Renal cortex interstitium (tissue), 11 donors: ENCODE measurements around the gene IQCH. TPM values are rescaled to one million over a fixed set of nuclear protein-coding genes. Genes with fewer than 3 reads are reported as not detected.

Experiments used
- DNase-seq, 11 donors: peaks; one replicate each; pipeline ENCODE4 v3.0.0-alpha.2; 2013; ENCODE audit warnings: low read depth in 9 of 11, low spot score in 4 of 11; ENCODE audit errors: extremely low read depth in 1 of 11
- polyA plus RNA-seq, 3 donors: library from polyadenylated mRNA; unstranded; fragments of 120-200 nt; gene quantifications; one replicate each; pipeline ENCODE4 v1.2.1, GENCODE V29; 2013; ENCODE audit not compliant: insufficient read length in 3 of 3

The IQCH gene
- polyA plus RNA-seq, 3 donors: 5.9 to 8.5 (median 7.4) TPM

DNA sequence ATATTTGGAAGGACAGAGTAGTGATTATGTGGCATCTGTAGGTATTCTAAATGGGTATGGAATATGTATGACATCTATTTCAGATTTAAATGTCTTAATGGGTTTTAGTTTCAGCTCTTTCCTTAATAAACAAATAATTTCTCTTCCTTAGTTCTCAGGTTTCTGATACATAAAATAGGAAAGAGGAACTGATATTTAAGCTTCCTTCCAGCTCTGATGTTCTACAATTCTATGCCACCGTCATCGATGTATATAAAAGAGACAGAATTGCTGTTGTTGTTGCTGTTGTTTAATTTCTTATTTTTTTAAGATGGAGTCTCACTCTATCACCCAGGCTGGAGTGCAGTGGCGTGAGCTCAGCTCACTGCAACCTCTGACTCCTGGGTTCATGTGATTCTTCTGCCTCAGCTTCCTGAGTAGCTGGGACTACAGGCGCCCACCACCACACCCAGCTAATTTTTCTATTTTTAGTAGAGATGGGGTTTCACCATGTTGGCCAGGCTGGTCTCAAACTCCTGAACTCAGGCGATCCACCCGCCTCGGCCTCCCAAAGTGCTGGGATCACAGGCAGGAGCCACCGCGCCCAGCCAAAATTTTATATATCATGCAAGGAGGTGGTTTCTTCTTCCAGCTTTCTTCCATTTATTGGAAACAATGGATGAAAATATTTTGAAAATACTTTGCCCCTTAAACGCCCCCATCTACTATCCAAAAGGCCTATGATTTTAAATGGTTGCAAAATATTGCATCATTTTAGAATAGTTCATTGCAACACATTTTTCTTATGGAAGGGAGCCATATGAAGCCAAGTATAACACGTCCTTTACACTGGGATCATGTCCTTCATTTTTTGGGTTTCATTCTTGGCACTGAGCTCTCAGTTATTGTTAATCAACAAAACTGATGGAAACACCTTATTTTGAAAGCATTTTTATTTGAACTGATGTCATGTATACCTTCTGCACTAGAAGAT is 252.5 kb downstream of the IQCH start:
- DNase-seq: no peak

DNA sequence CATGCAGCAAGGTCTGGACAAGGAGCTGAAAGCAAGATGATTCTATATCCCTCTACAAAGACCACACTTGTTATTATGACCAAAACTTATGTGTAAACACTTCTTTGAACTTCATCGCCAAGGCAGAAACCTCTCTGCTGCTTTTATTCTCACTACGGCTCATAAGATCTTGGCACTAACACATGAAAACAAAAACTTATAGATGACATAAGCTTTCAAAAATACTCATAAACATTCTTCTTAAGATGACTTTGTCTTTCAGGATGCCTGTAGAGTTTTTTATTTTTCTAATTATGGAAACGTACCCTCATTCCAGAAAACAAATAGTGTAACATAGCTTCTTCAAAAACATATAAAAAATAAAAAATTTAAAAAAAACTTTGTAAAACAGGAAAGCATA is 253.8 kb downstream of the IQCH start:
- no peak for DNase-seq

DNA sequence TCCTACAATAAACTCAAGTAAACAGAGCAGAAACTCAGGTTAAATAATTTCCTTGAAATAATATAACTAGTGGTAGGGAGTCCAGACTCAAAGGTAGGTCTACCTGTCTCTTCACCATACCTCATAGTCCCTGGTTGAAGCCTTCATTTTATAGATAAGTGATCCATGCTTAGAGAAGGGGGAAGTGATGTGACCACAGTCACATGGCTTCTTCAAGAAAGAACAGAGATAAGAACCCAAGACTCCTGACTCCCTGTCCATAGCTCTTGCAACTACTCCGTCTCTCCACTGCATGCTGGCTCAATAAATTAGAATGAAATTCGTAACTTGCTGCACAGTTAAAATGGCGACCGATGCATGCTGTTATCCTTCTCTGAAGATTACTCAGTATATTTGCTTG is 255.3 kb downstream of the IQCH start:
- DNase-seq: no peak

DNA sequence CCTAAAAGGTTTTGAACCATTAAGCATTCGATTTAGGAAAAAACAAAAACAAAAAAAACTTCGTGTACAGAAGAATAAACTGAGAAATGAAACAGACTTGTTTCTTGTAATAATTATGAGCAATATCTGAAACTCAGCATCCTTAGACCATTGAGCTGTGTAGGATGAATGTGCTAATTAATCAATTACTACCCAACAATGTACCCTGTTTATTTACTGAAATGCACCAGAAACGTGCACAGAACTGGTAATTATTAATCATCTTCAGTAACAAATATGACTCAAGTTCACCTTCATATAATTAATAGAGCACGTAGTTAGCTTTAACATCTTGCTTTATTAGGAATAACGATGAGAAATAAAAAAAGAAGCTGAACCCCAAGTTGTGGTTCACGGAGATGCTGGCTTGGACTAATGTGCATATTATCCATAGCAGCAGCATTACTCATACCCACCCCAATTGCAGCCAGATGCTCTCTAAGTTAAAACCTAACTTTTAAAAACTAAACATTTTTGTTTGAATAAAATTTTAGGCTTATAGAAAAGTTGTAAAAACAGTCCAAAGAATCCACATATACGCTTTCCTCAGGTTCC is 256.1 kb downstream of the IQCH start:
- no peak for DNase-seq

DNA sequence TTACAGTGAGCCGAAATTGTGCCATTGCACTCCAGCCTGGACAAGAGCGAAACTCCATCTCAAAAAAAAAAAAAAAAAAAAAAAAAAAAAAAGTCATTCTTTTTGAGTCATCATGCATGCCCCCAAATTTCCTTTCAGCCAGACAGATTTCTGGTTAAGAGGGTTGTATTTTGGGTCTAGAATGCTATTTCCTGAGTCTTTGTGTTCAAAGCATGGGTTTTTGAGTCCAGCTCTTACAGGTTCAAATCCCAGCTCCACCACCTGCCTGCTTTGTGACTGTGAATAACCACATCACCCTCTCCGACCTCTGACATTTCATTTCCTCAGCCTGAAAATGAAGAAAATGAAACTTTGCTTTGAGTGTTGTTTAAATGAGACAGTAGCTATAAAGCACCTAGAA is 257.0 kb downstream of the IQCH start:
- no peak for DNase-seq

DNA sequence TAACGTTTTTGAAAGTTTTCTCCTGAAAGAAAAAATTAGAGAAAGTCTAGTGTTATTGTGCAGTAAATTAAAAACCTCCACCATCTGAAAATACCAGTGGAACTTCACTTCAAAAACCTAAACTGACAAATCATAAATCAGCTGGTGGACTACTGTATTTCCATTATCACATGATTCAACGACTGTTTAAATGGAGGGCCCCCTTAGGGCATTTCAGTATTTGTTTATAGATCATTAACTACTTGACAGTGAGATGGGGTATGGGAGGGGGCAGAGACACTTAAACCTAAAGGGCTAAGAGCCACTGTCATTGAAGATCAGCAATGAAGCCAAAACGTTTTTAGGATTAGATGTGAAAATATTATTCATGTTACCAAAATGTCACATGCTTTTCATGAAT is 257.6 kb downstream of the IQCH start:
- DNase-seq: no peak

DNA sequence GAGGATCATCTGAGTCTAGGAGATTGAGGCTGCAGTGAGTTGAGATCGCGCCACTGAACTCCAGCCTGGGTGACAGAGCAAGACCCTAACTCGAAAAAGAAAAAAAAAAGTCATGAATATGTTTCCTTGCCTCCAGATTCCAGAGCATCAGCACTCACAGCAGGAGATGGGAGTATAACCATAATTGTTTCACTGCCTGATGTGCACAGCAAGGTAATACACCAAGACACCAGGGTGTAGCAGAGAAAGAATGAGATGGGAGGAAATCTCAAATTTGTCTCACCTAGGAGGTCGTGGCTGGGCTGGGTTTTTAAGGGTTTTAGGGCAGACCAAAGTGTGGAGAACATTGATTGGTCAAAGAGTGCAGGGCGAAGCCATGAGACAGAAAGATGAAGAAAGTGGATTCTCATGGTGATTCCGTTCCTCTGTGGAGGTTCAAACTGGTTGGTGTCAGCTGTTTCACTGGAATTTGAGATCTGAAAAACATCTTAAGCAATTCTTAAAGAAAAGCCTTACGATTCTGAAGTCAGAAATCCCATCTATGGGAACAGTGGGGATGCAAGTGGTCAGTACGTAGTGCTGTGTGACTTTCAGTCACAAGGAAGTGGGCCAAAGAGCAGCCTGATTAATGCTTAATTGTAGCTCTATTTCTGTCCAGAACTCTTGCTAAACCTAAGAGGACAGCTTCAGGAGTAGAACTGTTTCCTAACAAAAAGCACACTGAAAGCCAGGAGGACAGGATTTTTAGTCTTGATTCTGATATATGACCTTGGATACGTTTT is 258.5 kb downstream of the IQCH start:
- DNase-seq: no peak

DNA sequence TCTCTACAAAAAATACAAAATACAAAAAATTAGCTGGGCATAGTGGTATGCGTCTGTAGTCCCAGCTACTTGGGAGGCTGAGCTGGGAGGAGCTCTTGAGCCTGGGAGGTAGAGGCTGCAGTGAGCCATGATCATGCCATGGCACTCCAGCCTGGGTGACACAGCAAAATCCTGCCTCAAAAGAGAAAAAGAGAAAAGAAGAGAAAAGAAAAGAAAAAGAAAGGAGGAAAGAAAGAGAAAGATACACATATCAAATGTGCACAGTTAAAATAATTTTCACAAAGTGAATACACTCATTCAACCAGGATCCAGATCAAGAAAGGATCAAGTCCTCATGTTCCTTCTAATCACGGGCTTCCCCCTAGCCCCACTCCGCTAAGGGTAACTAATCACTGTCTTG is 260.5 kb downstream of the IQCH start:
- no peak for DNase-seq

DNA sequence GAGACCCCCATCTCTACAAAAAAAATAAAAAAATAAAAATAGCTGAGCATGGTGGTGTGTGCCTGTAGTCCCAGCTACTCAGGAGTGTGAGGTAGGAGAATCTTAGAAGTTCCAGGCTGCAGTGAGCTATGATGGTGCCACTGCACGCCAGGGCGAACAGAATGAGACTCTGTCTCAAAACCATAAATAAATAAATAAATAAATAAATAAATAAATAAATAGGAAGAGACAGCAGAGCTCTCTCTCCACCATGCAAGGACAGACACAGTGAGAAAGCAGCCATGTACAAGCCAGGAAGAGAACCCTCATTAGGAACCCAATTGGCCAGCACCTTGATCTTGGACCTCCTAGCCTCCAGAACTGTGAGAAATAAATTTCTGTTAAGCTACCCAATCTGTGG is 261.0 kb downstream of the IQCH start:
- DNase-seq: no peak

DNA sequence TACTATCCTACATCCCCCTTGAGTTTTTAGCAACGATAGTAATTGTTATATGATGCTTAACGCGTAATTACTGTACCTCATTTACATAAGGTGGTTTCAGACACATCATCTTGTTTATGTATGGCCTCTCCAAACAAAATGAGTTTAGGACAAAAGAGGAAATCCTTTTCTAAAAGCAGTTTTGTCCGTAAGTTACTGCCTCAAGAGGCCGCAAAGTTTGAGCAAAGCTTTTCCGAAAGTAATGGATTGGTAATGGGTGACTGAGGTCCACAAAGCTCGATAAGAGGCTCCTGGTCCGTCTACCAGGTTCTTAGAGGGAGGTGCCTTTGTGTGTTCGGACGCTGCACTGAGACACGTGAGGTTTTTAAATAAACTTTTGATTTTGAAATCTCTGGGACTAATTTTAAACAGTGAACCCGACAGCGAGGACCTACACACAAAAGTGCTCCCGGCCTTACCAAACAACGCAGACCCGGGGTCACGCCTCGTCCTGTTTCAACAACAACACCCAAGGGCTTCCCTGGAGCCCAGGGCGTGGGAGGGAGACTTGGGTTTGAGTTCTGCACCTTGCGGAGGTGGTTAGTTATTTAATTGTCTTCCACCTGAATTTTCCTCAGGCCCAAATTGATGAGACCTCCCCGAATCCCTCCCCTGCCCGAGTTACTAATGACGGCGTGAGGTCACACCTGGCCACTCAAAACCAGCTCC is 265.9 kb downstream of the IQCH start:
- no peak for DNase-seq

DNA sequence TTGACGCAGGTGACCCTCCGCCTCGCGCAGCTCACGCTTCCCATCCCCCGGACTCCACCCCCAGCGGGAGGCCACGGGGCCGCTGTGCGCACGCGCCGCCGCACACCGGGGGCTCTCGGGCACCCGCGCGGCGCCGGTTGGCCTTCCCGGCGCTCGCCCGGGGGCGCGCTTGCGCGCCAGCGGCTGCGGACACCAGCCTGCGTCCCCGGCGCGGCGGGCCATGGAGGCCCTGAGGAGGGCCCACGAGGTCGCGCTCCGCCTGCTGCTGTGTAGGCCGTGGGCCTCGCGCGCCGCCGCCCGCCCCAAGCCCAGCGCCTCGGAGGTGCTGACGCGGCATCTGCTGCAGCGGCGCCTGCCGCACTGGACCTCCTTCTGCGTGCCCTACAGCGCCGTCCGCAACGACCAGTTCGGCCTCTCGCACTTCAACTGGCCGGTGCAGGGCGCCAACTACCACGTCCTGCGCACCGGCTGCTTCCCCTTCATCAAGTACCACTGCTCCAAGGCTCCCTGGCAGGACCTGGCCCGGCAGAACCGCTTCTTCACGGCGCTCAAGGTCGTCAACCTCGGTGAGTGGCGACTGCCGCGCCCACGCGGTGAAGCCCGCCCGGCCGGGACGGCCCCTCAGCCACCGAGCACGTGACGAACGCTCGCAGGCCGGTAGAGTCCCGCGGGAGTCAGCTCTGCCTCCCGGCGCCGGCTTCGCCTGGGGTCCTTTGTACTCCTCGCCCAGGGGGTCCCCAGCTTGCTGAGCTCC is 266.6 kb downstream of the IQCH start, which contains the start of gene C15orf61:
TSS of gene C15orf61 (plus strand) at position 103 of the 754 bp plus-strand sequence. CDS start at position 221, 118 bp downstream.
- peak; percentile 68 to 87 (median 82) for DNase-seq

DNA sequence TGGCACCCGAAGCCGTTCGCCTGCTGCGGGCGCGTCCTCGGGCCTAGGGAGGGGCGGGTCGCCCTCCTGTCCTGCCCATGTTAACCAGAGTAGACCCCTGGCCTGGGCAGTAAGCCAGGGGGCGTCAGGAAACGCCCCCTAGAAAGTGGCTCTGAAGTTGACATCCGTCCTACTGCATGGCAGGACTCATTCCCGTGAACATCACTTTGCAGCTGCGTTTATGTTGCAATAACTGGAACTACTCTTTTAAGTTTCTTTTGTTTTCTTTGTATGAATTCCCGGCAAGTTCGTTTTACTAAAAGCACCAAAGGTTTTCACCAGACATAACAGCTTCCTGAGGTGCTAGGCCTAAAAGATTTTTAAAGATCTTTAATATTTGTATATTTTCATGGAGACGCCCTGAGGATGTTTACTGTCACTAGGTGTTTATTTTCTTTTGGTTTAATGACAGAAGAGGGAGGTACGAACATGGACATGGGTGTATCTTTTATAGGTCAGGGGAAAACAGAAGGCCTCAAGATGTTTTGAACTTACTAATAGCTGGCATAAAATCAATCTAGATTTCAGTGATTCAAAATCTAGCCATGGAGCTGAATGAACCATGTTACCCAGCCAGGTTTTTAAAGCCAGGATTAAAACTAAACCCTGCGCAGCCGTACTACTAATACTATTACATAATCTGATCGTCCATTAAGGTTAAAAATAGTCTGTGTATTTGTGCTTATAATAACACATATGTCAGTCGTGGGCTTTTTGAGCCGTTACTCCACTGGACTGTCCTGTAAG is 267.4 kb downstream of the IQCH start:
- peak in 1 of 11 donors; percentile 12 for DNase-seq

DNA sequence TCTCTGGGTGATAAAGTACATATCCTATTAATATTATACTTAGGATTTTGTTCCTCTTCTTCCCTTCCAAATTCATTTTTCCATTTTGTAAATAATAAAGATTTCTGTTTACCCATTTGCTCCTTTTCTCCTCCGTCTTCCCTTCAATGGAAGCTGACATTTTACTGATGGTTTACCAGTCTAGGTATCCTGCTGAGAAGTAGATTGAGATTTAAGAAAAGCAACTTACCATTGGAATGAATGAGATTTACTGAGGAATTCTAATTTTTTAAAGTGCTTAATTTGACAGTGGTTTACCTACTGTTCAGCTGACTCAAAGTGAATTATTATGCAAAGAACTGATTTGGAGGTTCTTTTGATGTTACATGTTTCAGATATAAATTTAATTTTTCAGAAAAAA is 268.7 kb downstream of the IQCH start:
- DNase-seq: no peak

DNA sequence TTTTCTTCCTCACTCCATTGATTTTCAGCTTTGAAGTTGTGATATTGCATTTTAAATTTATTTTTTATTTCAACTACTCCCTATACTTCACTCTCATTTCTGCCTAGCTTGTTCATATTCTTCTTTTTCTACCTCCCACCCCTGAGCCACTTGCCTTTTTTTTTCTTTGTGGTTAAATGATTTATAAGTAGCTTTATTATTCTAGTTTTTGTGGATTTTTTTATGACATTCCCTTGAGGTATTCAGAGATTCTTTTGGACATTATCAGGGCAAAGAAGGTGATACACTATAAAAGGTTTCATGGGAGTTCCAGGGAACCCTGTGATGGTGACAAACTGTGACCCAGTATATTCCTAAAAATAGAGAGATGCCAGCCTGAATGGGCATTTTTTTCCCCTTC is 269.6 kb downstream of the IQCH start:
- no peak for DNase-seq

DNA sequence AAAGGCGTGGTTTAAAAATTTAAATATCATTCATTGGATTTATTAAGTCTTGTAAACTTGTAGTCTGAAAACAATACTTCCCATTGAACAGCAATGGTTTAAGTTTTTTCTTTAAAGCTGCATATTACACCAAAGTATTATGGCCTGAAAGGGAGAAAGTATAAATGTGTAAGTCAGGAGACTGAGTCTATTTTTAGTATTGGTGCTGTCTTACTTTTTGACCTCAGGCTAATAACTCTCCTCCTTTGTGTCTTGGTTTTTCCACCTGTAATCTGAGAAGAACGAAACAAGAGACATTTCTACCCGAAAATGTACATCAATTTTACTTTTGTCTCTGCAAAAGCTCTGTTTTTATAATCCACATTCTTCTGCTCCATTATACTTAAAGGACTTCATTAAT is 273.9 kb downstream of the IQCH start:
- DNase-seq: no peak

DNA sequence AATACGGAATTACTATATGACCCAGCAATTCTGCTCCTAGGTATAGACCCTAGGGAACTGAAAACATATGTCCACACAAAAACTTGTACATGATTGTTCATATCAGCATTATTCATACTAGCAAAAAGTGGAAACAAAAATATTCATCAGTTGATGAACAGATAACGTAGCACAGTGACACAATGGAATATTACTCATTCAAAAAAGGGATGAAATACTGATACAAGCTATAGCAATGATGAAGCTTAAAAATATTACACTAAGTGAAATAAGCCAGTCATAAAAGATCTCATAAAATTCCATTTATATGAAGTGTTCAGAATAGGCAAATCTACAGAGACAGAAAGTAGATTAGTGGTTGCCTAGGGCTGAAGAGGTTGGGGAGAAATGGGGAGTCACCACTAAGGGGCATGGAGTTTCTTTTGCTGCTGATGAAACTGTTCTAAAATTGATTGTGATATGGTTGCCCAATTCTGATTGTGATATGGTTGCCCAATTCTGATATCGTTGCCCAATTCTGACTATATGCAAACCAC is 276.9 kb downstream of the IQCH start:
- no peak for DNase-seq

DNA sequence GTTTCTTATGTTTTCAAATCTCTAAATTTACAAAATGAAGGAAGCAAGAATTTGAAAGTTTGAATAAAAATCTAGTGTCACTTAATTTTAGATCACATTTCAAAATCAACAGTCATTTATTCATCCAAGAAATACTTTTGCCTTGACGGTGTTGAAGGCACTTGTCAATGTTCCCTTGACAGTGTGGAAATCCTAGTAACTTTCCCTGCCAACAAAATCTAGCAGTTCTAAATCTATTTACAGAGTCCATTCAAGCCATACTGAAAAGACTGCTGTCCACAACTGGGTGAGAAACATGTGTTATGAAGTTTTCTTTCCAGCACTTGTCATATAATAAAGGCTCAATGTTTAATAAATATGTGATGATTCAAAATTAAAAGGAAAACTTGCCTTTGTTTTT is 279.3 kb downstream of the IQCH start:
- DNase-seq: no peak
